ENCODE measurements around the gene CDK5RAP1. TPM values are rescaled to one million over a fixed set of nuclear protein-coding genes. Genes with fewer than 3 reads are reported as not detected.
"Not testable (repeated sequence)": the region's sequence is repeated elsewhere in the genome, so short reads cannot be mapped to it uniquely, and the experiment has no call there.

CDK5RAP1 gene
- total RNA-seq, 1 experiment from 2014 or later, result 56.3 TPM

DNA sequence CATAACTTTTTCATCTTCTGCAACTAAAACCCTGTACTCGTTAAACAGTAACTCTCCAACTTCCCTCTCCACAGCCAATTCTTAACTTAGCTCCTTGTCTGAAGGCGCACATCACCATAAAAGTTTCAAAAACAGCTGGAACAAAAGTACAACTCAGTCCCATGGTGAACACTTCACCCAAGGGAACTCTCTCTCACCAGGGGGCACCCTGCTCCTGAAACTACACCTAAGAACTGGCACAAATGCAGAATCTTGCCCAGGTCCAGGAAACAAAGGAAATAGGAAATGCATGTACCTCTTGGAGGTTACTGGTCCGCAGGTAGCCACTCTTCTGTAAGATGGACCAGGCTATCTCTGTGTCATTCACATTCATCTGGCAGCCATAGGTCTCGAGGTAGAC is 6.6 kb downstream of the CDK5RAP1 start:
- ATAC-seq (no peak), DNase-seq (ENCODE audit: low spot score) (no peak)
- H3K4me3 Mint-ChIP-seq, result no peak overlapping the region
- ChIA-PET CTCF (no interaction called here), POLR2A (no interaction called here)
- H3K27me3 Mint-ChIP-seq (ENCODE audit: low read depth), result no peaks in the 10 kb centered on the region
- no peak overlapping the region for H3K27ac Mint-ChIP-seq
- H3K9me3 Mint-ChIP-seq, result peaks cover 5% of the 10 kb centered on the region; the same call in 1 of the 2 replicates
- H3K36me3 Mint-ChIP-seq, result peaks cover 58% of the 10 kb centered on the region
- TF ChIP-seq, protein P1, sequence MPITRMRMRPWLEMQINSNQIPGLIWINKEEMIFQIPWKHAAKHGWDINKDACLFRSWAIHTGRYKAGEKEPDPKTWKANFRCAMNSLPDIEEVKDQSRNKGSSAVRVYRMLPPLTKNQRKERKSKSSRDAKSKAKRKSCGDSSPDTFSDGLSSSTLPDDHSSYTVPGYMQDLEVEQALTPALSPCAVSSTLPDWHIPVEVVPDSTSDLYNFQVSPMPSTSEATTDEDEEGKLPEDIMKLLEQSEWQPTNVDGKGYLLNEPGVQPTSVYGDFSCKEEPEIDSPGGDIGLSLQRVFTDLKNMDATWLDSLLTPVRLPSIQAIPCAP (CRISPR knock-in tag; IDR thresholded peaks at IDR 0.05), result no peak
- no peak for TF ChIP-seq PRRX2 (CRISPR knock-in tag; IDR thresholded peaks at IDR 0.05)
- H3K4me1 Mint-ChIP-seq, result no peaks in the 10 kb centered on the region

DNA sequence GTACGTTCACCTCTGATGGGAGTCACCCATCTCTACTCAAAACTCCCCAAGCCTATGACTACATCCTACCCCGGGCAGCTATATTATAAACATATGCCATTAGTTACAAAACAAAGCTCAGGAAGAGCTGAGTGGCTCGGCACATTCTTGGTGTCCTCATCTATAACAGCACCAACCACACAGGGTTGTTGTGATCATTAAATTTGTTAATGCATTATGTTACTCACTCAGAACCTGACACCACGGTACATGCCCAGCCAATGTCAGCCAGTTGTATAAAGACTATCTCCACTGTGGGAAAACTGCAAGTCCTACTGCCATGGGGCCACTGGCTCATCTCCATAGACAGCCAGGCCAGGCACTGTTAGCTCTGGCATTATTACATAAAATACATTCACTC is 7.7 kb downstream of the CDK5RAP1 start:
- CTCF ChIA-PET, result no interaction called here
- TF ChIP-seq ZNF219 (CRISPR knock-in tag; IDR thresholded peaks at IDR 0.05; ENCODE audit: borderline replicate concordance), result no peak
- DNase-seq (ENCODE audit: low spot score) (no peak), ATAC-seq (no peak)
- peaks cover 64% of the 10 kb centered on the region for H3K36me3 Mint-ChIP-seq
- H3K4me1 Mint-ChIP-seq, result no peaks in the 10 kb centered on the region
- no peak overlapping the region for H3K27ac Mint-ChIP-seq
- no peak overlapping the region for H3K4me3 Mint-ChIP-seq
- peaks cover 5% of the 10 kb centered on the region; the same call in 1 of the 2 replicates for H3K9me3 Mint-ChIP-seq
- POLR2A ChIA-PET, result no interaction called here
- H3K27me3 Mint-ChIP-seq (ENCODE audit: low read depth), result no peaks in the 10 kb centered on the region

DNA sequence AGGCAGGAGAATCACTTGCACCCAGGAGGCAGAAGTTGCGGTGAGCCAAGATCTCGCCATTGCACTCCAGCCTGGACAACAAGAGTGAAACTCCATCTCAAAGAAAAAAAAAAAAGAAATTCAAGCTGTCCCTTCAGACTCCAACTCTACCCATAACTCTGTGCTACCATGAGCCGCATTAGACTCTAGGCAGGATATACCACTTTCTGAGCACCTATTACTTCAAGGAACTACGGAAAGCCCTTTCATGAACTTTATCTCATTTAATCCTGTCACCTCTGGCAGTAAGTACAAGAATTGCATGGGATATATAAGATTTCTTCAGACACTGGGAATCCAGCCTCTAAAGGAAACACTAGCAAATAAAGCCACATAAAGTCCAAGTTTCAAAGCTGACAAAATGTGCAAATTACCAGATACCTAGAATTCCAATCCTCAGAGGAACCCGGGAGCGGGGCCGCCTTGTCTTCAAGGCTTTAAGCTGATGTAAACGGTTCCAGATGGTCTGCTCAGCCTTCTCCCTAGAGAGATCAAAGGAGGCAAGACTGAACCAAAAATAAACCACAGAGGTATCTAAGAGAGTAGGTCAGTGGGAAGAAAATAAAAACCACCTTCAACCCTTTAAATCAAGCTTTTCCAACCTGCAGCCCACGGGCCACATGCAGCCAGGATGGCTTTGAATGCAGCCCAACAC is 9.4 kb downstream of the CDK5RAP1 start:
- H3K36me3 Mint-ChIP-seq, result peaks cover 73% of the 10 kb centered on the region
- no peak for ATAC-seq
- H3K4me1 Mint-ChIP-seq, result no peaks in the 10 kb centered on the region
- ChIA-PET CTCF (no interaction called here), POLR2A (interaction anchor here (0.6 to 0.7 kb wide), 2 partner anchors 18 to 35 kb away, joined by 4 to 7 read pairs; no protein-coding TSS in a partner anchor)
- no peak for DNase-seq (ENCODE audit: low spot score)
- no peak overlapping the region for H3K4me3 Mint-ChIP-seq
- no peaks in the 10 kb centered on the region for H3K27me3 Mint-ChIP-seq (ENCODE audit: low read depth)
- TF ChIP-seq ZNF671 (CRISPR knock-in tag; IDR thresholded peaks at IDR 0.05), result no peak
- no peak for TF ChIP-seq HMGA2 (CRISPR knock-in tag; IDR thresholded peaks at IDR 0.05)
- no peak for TF ChIP-seq OVOL2 (CRISPR knock-in tag; IDR thresholded peaks at IDR 0.05; ENCODE audit: borderline replicate concordance)
- TF ChIP-seq GTF2I (CRISPR knock-in tag; conservative IDR thresholded peaks at IDR 0.05), result no peak
- TF ChIP-seq, protein P2, sequence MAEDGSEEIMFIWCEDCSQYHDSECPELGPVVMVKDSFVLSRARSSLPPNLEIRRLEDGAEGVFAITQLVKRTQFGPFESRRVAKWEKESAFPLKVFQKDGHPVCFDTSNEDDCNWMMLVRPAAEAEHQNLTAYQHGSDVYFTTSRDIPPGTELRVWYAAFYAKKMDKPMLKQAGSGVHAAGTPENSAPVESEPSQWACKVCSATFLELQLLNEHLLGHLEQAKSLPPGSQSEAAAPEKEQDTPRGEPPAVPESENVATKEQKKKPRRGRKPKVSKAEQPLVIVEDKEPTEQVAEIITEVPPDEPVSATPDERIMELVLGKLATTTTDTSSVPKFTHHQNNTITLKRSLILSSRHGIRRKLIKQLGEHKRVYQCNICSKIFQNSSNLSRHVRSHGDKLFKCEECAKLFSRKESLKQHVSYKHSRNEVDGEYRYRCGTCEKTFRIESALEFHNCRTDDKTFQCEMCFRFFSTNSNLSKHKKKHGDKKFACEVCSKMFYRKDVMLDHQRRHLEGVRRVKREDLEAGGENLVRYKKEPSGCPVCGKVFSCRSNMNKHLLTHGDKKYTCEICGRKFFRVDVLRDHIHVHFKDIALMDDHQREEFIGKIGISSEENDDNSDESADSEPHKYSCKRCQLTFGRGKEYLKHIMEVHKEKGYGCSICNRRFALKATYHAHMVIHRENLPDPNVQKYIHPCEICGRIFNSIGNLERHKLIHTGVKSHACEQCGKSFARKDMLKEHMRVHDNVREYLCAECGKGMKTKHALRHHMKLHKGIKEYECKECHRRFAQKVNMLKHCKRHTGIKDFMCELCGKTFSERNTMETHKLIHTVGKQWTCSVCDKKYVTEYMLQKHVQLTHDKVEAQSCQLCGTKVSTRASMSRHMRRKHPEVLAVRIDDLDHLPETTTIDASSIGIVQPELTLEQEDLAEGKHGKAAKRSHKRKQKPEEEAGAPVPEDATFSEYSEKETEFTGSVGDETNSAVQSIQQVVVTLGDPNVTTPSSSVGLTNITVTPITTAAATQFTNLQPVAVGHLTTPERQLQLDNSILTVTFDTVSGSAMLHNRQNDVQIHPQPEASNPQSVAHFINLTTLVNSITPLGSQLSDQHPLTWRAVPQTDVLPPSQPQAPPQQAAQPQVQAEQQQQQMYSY (CRISPR knock-in tag; IDR thresholded peaks at IDR 0.05), result no peak
- H3K27ac Mint-ChIP-seq, result no peak overlapping the region
- peaks cover 5% of the 10 kb centered on the region; the same call in 1 of the 2 replicates for H3K9me3 Mint-ChIP-seq

DNA sequence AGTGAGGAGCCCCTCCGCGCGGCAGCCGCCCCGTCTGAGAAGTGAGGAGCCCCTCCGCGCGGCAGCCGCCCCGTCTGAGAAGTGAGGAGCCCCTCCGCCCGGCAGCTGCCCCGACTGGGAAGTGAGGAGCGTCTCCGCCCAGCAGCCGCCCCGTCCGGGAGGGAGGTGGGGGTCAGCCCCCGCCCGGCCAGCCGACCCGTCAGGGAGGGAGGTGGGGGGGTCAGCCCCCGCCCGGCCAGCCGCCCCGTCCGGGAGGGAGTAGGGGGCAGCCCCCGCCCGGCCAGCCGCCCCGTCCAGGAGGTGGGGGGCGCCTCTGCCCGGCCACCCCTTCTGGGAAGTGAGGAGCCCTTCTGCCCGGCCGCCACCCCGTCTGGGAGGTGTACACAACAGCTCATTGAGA is 12.0 kb downstream of the CDK5RAP1 start:
- H3K4me1 Mint-ChIP-seq; H3K27ac Mint-ChIP-seq; ATAC-seq; CTCF ChIA-PET; DNase-seq (ENCODE audit: low spot score); H3K9me3 Mint-ChIP-seq; POLR2A ChIA-PET; H3K4me3 Mint-ChIP-seq; H3K27me3 Mint-ChIP-seq (ENCODE audit: low read depth): not testable (repeated sequence)
- peaks cover 66% of the 10 kb centered on the region for H3K36me3 Mint-ChIP-seq

DNA sequence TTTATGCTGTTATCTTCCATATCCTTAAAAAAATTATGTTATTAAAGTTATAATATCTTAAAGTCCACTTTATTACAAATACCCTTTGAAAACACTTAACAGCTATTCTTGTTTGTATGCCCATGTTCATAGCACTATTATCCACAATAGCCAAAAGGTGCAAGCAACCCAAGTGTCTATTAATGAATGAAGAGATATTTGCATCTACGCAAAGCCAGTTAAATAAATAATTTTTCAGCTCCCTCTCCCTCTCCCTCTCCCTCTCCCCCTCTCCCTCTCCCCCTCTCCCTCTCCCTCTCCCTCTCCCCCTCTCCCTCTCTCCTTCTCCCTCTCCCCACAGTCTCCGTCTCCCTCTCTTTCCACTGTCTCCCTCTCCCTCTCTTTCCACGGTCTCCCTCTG is 13.1 kb downstream of the CDK5RAP1 start:
- CTCF ChIA-PET, result no interaction called here
- peaks cover 62% of the 10 kb centered on the region for H3K36me3 Mint-ChIP-seq

More for the DNA sequence above, 13.1 kb downstream of the CDK5RAP1 start:
- Mint-ChIP-seq H3K27ac (no peak overlapping the region), H3K27me3 (ENCODE audit: low read depth) (no peaks in the 10 kb centered on the region), H3K4me1 (no peaks in the 10 kb centered on the region), H3K4me3 (no peak overlapping the region), H3K9me3 (peaks cover 5% of the 10 kb centered on the region; the same call in 1 of the 2 replicates)
- POLR2A ChIA-PET, result interaction anchor here (0.6 kb wide), 1 partner anchor 42 kb away, joined by 5 read pairs; no protein-coding TSS in a partner anchor
- TF ChIP-seq GTF2I (CRISPR knock-in tag; conservative IDR thresholded peaks at IDR 0.05), result no peak
- TF ChIP-seq, protein P3, sequence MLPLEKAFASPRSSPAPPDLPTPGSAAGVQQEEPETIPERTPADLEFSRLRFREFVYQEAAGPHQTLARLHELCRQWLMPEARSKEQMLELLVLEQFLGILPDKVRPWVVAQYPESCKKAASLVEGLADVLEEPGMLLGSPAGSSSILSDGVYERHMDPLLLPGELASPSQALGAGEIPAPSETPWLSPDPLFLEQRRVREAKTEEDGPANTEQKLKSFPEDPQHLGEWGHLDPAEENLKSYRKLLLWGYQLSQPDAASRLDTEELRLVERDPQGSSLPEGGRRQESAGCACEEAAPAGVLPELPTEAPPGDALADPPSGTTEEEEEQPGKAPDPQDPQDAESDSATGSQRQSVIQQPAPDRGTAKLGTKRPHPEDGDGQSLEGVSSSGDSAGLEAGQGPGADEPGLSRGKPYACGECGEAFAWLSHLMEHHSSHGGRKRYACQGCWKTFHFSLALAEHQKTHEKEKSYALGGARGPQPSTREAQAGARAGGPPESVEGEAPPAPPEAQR (CRISPR knock-in tag; IDR thresholded peaks at IDR 0.05), result no peak
- no peak for TF ChIP-seq ZBTB21 (CRISPR knock-in tag; IDR thresholded peaks at IDR 0.05; ENCODE audit: borderline replicate concordance)
- TF ChIP-seq, protein P4, sequence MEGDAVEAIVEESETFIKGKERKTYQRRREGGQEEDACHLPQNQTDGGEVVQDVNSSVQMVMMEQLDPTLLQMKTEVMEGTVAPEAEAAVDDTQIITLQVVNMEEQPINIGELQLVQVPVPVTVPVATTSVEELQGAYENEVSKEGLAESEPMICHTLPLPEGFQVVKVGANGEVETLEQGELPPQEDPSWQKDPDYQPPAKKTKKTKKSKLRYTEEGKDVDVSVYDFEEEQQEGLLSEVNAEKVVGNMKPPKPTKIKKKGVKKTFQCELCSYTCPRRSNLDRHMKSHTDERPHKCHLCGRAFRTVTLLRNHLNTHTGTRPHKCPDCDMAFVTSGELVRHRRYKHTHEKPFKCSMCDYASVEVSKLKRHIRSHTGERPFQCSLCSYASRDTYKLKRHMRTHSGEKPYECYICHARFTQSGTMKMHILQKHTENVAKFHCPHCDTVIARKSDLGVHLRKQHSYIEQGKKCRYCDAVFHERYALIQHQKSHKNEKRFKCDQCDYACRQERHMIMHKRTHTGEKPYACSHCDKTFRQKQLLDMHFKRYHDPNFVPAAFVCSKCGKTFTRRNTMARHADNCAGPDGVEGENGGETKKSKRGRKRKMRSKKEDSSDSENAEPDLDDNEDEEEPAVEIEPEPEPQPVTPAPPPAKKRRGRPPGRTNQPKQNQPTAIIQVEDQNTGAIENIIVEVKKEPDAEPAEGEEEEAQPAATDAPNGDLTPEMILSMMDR (IDR thresholded peaks at IDR 0.05), result no peak
- TF ChIP-seq ZNF396 (CRISPR knock-in tag; IDR thresholded peaks at IDR 0.05; ENCODE audit: borderline replicate concordance), result no peak
- TF ChIP-seq, protein P5, sequence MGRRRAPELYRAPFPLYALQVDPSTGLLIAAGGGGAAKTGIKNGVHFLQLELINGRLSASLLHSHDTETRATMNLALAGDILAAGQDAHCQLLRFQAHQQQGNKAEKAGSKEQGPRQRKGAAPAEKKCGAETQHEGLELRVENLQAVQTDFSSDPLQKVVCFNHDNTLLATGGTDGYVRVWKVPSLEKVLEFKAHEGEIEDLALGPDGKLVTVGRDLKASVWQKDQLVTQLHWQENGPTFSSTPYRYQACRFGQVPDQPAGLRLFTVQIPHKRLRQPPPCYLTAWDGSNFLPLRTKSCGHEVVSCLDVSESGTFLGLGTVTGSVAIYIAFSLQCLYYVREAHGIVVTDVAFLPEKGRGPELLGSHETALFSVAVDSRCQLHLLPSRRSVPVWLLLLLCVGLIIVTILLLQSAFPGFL (CRISPR knock-in tag; IDR thresholded peaks at IDR 0.05; ENCODE audit: borderline replicate concordance), result no peak
- no peak for TF ChIP-seq ZNF423 (CRISPR knock-in tag; IDR thresholded peaks at IDR 0.05)
- ATAC-seq (no peak), DNase-seq (ENCODE audit: low spot score) (no peak)

Data from WTC11 (cell line).